Activated B cell treated with CpG ODN at 0.5 μM for 24 hours (primary cell): Measurements from ENCODE around the gene CROCC. TPM values are rescaled to one million over a fixed set of nuclear protein-coding genes. Genes with fewer than 3 reads are reported as not detected.

Experiments used
- ATAC-seq: fragments of 200-7000 bp; cut with Tn5 transposase; one replicate; pipeline ENCODE4 v1.10.0; 2021; ENCODE audit warnings: low read depth, mild to moderate bottlenecking, moderate library complexity
- CTCF ChIA-PET: fragments of 350-600 bp; sonication (Branson Sonifier 250); formaldehyde crosslinking; loops from one replicate; lab custom pipeline; 2021; ENCODE audit warnings: antibody characterized with exemption; lab: Charles Lee
- POLR2A ChIA-PET: fragments of 350-600 bp; sonication (Branson Sonifier 250); formaldehyde crosslinking; loops from one replicate; lab custom pipeline; 2021; ENCODE audit warnings: antibody characterized with exemption; lab: Charles Lee
- DNase-seq: peaks from one replicate; pipeline ENCODE4 v3.0.0; 2022
- H3K27ac Mint-ChIP-seq: one replicate; pipeline ENCODE4 v1.8.0; 2020; ENCODE audit warnings: mixed read lengths
- H3K27me3 Mint-ChIP-seq: one replicate; pipeline ENCODE4 v1.8.0; 2021; ENCODE audit warnings: mixed read lengths
- H3K36me3 Mint-ChIP-seq: one replicate; pipeline ENCODE4 v1.8.0; 2021; ENCODE audit warnings: low read depth, mixed read lengths
- H3K4me1 Mint-ChIP-seq: one replicate; pipeline ENCODE4 v1.8.0; 2021; ENCODE audit warnings: mixed read lengths
- H3K4me3 Mint-ChIP-seq: one replicate; pipeline ENCODE4 v1.8.0; 2020; ENCODE audit warnings: mild to moderate bottlenecking, mixed read lengths
- H3K9me3 Mint-ChIP-seq: one replicate; pipeline ENCODE4 v1.8.0; 2020; ENCODE audit warnings: mixed read lengths
- intact Hi-C: fragments of 100-400 bp; cut with micrococcal nuclease; formaldehyde crosslinking; loops from one replicate; pipeline ENCODE4 v1.15.1; 2024
- total RNA-seq: library from RNA; stranded (reverse); gene quantifications from 2 replicates; pipeline ENCODE4 v1.2.3, GENCODE V29; 2022
- TF ChIP-seq, protein P1 (sequence below): fragments of 200-600 bp; IDR thresholded peaks from one replicate; pipeline ENCODE4 v1.8.0; 2022; ENCODE audit warnings: antibody characterized with exemption, mild to moderate bottlenecking

The CROCC gene
- total RNA-seq, 1 donor from 2014 or later, result 30.4 TPM

DNA sequence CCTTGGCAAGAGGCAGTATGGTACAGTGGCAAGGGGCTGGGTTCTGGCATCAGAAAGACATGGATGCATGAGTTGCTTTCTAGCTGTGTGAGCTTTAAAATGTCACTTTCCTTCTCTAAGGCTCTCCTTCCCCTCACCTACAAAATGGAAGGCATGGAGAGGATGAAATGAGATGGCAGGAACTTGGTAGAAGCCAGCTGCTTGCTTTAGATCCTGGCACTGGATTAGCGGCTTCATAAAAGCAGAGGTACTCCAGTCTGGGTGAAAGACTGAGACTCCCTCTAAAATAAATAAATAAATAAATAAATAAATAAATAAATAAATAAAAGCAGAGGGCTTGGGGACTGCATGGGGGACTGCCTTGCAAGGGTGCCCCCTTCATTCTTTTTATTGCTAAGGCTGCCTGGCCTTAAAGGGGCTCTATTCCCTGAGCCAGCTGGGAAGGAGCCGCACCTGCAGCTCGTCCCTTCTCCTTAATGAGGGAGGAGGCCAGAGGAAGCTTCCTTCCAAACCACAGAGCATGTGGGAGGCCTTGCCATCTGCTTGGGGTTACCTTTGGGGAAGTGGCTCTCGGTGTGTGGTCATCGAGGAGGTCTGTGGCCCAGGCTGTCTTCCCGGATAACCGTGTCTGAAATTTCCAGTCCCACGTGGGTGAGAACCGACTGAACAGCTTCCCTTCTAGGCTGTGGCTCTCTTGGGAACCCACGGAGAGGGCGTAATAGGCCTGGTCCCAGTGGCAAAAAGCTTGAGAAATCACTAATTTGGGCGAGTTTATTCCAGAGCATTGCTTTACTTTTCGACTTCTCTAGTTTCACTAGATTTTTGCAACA, 92.0 kb downstream of the CROCC start:
- H3K36me3 Mint-ChIP-seq, result peaks cover 12% of the 10 kb centered on the region
- TF ChIP-seq, protein P1, sequence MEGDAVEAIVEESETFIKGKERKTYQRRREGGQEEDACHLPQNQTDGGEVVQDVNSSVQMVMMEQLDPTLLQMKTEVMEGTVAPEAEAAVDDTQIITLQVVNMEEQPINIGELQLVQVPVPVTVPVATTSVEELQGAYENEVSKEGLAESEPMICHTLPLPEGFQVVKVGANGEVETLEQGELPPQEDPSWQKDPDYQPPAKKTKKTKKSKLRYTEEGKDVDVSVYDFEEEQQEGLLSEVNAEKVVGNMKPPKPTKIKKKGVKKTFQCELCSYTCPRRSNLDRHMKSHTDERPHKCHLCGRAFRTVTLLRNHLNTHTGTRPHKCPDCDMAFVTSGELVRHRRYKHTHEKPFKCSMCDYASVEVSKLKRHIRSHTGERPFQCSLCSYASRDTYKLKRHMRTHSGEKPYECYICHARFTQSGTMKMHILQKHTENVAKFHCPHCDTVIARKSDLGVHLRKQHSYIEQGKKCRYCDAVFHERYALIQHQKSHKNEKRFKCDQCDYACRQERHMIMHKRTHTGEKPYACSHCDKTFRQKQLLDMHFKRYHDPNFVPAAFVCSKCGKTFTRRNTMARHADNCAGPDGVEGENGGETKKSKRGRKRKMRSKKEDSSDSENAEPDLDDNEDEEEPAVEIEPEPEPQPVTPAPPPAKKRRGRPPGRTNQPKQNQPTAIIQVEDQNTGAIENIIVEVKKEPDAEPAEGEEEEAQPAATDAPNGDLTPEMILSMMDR, result no peak
- H3K9me3 Mint-ChIP-seq, result no peaks in the 10 kb centered on the region
- no peak overlapping the region for H3K27ac Mint-ChIP-seq
- intact Hi-C loops, result no loop called here
- CTCF ChIA-PET, result no interaction called here
- POLR2A ChIA-PET, result no interaction called here
- no peaks in the 10 kb centered on the region for H3K27me3 Mint-ChIP-seq
- H3K4me3 Mint-ChIP-seq, result no peak overlapping the region
- H3K4me1 Mint-ChIP-seq, result peaks cover 28% of the 10 kb centered on the region
- ATAC-seq, result no peak
- DNase-seq, result no peak

DNA sequence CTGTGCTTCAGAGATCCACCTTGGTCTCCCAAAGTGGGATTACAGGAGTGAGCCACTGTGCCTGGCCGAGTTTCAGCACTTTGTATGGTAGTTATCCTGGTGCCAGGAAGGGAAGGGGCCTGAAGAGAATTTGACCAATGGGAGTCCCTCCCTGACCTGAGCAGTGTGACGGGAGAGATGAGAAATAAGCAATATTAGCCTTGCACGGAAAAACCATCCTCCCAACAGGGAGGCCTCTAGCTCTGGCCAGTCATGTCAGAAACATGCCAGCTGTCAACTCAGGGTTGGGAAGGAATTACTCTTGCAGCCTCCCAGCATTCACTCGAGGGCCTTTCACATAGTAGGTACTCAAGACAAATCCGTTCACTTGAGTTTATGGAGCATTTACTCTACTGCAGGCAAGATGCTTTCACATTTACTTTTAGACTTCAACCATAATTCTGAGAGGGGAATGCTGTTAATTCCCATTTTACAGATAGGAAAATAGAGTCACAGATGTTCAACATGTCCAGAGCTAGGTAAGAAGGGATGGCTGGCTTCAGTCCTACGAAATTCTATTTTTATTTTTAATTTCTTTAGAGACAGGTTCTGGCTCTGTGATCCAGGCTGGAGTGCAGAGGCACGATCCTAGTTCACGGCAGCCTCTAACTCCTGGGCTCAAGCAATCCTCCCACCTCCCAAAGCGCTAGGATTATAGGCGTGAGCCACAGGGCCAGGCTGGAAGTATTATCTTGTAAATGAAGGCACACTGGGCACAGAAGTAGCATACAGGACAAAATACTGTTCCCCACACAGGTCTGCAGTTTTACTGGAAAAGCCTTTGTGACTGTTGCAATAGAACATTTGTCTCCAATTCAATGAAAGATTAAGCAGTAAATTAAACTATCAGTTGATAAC, 93.2 kb downstream of the CROCC start:
- ATAC-seq (no peak), DNase-seq (no peak)
- intact Hi-C loops, result no loop called here
- Mint-ChIP-seq H3K9me3 (no peaks in the 10 kb centered on the region), H3K4me1 (peaks cover 30% of the 10 kb centered on the region), H3K27me3 (no peaks in the 10 kb centered on the region), H3K36me3 (peaks cover 24% of the 10 kb centered on the region), H3K4me3 (no peak overlapping the region), H3K27ac (no peak overlapping the region)
- ChIA-PET POLR2A (no interaction called here), CTCF (no interaction called here)
- TF ChIP-seq, protein P1, result no peak

DNA sequence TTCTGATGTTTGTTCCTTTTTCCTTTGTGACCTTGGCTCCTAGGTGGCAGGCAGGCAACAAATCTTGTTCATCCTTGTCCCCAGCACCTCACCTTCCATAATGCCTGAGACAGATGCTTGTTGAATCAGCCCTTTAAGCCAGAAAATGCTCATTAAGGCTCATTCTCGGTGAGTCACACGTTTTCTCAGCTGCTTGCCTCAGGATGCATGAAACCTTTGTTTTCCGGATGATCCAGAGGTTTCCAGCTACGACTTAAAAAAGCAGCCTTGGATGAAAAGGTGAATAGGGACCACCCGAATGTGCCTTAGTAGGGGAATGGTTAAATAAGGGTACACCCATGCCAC, 94.6 kb downstream of the CROCC start:
- Mint-ChIP-seq H3K27me3 (no peaks in the 10 kb centered on the region), H3K36me3 (peaks cover 38% of the 10 kb centered on the region), H3K4me1 (peaks cover 17% of the 10 kb centered on the region), H3K4me3 (no peak overlapping the region), H3K9me3 (no peaks in the 10 kb centered on the region), H3K27ac (no peak overlapping the region)
- ChIA-PET CTCF (no interaction called here), POLR2A (interaction anchor here (0.6 kb wide), 1 partner anchor 663 kb away, joined by 6 read pairs; no protein-coding TSS in a partner anchor)
- intact Hi-C loops, result no loop called here
- ATAC-seq (no peak), DNase-seq (no peak)
- TF ChIP-seq, protein P1, result no peak

DNA sequence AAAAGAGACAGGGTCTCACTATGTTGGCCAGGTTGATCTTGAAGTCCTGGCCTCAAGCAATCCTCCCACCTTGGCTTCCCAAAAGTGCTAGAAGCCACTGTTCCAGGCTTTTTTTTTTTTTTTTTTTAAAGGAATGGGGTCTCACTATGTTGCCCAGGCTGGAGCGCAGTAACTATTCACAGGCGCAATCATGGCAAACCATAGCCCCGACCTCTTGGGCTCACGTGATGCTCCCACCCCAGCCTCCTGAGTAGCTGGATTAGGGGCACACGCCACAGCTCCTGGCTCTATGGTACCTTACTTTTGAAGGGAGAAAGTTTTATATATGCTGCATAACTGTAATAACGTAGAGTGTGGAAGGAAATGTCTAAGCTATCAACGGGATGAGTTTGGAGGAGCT, 95.7 kb downstream of the CROCC start:
- TF ChIP-seq, protein P1, result no peak
- ChIA-PET CTCF (no interaction called here), POLR2A (no interaction called here)
- Mint-ChIP-seq H3K36me3 (peaks cover 48% of the 10 kb centered on the region), H3K27me3 (no peaks in the 10 kb centered on the region), H3K9me3 (no peaks in the 10 kb centered on the region), H3K27ac (no peak overlapping the region), H3K4me1 (peaks cover 13% of the 10 kb centered on the region), H3K4me3 (no peak overlapping the region)
- ATAC-seq (no peak), DNase-seq (no peak)
- intact Hi-C loops, result no loop called here

DNA sequence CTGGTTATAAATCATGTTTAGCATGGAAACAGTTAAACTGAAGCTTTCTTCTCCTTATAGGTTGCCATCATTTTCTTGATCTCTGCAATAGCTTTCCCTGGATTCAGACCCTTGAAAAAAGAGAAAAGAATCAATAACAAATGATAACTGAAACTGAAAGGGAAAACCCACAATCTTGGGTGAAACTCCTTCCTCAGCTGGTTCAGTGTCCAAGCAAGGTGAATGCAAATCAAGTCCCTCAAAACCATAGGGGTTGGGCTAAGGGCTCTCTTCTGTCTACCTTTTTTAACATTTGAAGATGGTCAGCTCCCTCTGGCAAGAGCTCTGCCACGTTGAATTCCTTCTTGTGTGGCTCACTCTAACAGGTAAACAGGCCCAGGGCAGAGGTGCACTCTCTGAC, 97.1 kb downstream of the CROCC start:
- Mint-ChIP-seq H3K27me3 (no peaks in the 10 kb centered on the region), H3K4me3 (no peak overlapping the region)
- CTCF ChIA-PET, result interaction anchor here (1.0 kb wide), 1 partner anchor 398 kb away, joined by 3 read pairs; no protein-coding TSS in a partner anchor

More for the DNA sequence above, 97.1 kb downstream of the CROCC start:
- intact Hi-C loops, result no loop called here
- peak; percentile 42 for ATAC-seq
- H3K4me1 Mint-ChIP-seq, result peaks cover 15% of the 10 kb centered on the region
- H3K27ac Mint-ChIP-seq, result peak overlapping the region; percentile 79
- TF ChIP-seq, protein P1, result no peak
- no peak for DNase-seq
- POLR2A ChIA-PET, result interaction anchor here (0.7 kb wide), 1 partner anchor 91 kb away, joined by 3 read pairs; no protein-coding TSS in a partner anchor
- H3K9me3 Mint-ChIP-seq, result no peaks in the 10 kb centered on the region
- H3K36me3 Mint-ChIP-seq, result peaks cover 63% of the 10 kb centered on the region
